HUES6 (cell line): ENCODE measurements around the gene SPDEF.

Source experiments
- H3K27ac ChIP-seq: 2 replicates; pipeline ENCODE4 v1.7.0; 2013; ENCODE audit warnings: low read depth, mild to moderate bottlenecking, low read length, inconsistent platforms
- H3K27me3 ChIP-seq: 2 replicates; pipeline ENCODE4 v1.6.1; 2013; ENCODE audit warnings: low read length; ENCODE audit not compliant: control insufficient read depth, insufficient read depth
- H3K36me3 ChIP-seq: 2 replicates; pipeline ENCODE4 v1.6.1; 2013; ENCODE audit warnings: low read length; ENCODE audit not compliant: control insufficient read depth, insufficient read depth
- H3K4me1 ChIP-seq: 2 replicates; pipeline ENCODE4 v1.6.1; 2013; ENCODE audit warnings: low read length; ENCODE audit not compliant: control insufficient read depth, insufficient read depth
- H3K4me3 ChIP-seq: 2 replicates; pipeline ENCODE4 v1.5.1; 2013; ENCODE audit warnings: low read depth, low read length
- H3K9ac ChIP-seq: one replicate; pipeline ENCODE4 v1.6.1; 2013; ENCODE audit warnings: mild to moderate bottlenecking, low read length
- H3K9me3 ChIP-seq: 2 replicates; pipeline ENCODE4 v1.6.1; 2013; ENCODE audit warnings: low read depth, low read length; ENCODE audit not compliant: control insufficient read depth, insufficient read depth

SPDEF gene

DNA sequence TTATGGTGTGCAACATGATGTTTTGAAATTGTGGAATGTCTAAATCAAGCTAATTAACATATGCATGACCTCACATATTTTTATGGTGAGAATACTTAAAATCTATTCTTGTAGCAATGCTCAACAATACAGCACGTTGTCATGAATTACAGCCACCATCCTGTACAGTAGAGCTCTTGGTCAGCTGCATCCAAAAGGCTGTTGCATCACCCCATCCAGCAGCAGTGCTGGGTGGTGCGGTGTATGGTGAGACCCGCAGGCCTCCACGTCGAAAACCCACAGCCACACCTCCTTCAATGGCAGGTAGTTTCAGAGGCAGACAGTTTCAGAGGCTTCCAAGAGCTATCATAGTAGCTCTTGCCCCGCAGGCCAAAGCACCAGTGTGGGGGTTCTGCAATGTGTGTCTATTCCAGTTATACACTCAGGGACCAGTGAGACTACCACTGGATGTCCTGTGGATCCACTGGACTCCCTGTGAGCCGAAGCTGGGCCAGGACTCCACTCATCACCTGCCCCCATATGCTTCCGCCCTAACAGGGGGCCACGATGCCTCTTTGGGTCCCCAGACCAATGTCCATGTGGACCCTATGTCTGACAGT, 66.8 kb downstream of the SPDEF start:
- no peaks in the 10 kb centered on the region for H3K27me3 ChIP-seq
- H3K9me3 ChIP-seq = no peaks in the 10 kb centered on the region
- peaks cover 19% of the 10 kb centered on the region for H3K4me1 ChIP-seq
- H3K27ac ChIP-seq = no peak overlapping the region
- H3K4me3 ChIP-seq = no peak overlapping the region
- H3K9ac ChIP-seq = no peak overlapping the region
- no peaks in the 10 kb centered on the region for H3K36me3 ChIP-seq
